ENCODE measurements around the gene SFPQ. TPM values are rescaled to one million over a fixed set of nuclear protein-coding genes. Genes with fewer than 3 reads are reported as not detected.

The SFPQ gene
- total and polyA plus RNA-seq, 5 donors: 91.9 to 130 (median 101) TPM

DNA sequence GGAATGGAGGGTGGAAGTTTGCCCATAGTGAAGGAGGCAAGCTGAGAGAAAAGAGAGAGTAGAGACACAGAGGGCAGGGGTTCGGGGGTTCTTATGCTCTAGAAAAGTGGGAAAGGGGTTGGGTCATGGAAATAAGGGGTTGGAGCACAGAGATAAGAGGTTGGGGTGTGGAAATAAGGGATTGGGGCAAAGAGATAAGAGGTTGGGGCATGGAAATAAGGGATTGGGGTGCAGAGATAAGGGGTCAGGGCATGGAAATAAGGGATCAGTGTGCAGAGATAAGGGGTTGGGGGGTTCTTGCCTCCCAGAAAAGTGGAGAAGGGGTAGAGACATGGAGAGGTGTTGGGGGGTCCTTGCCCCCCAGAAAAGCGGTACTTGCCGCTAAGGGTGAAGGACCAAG, 56.2 kb downstream of the SFPQ start:
- DNase-seq: no peak

More for the DNA sequence above, 56.2 kb downstream of the SFPQ start:
- Histone ChIP-seq H3K4me1 (ENCODE audit: control insufficient read depth, insufficient read depth, low read length) (no peaks in the 10 kb centered on the region), H3K27ac (ENCODE audit: low read length) (no peak overlapping the region), H3K27me3 (ENCODE audit: control insufficient read depth, insufficient read depth) (no peaks in the 10 kb centered on the region), H3K9me3 (ENCODE audit: control insufficient read depth, low read length) (no peaks in the 10 kb centered on the region), H3K4me3 (ENCODE audit: low read length) (no peak overlapping the region)
- no peak for ATAC-seq
- 90% methylated on average over 3 of the region's 3 CpGs for whole genome bisulfite sequencing
- intact Hi-C loops (cut with DNase I): no loop called here

Other genes with a start within 250 kb of the SFPQ start
- gene TMEM35B, start 207.8 kb downstream of the SFPQ start, total RNA-seq: 10 to 100 TPM; 17.0 to 20.2 (median 18.7) TPM
- gene TMEM35B, start 207.8 kb downstream of the SFPQ start, polyA plus RNA-seq: 31.9 TPM
- 10 to 100 TPM; 14.3 to 18.1 (median 16.1) TPM for gene ZMYM6, start 161.2 kb downstream of the SFPQ start, total RNA-seq
- 11.5 TPM for gene ZMYM6, start 161.2 kb downstream of the SFPQ start, polyA plus RNA-seq
- 1 to 10 TPM; 5.5 to 9.9 (median 8.9) TPM for gene ZMYM1, start 113.8 kb downstream of the SFPQ start, total RNA-seq
- 2.6 TPM for gene ZMYM1, start 113.8 kb downstream of the SFPQ start, polyA plus RNA-seq
- 10 to 100 TPM; 34.5 to 42.9 (median 36.7) TPM for gene ZMYM4, start 75.6 kb upstream of the SFPQ start, total RNA-seq
- gene ZMYM4, start 75.6 kb upstream of the SFPQ start, polyA plus RNA-seq: 7.4 TPM

Measured in right cardiac atrium (tissue), 5 donors.